ENCODE measurements around the gene SLC7A8.

SLC7A8 gene

DNA sequence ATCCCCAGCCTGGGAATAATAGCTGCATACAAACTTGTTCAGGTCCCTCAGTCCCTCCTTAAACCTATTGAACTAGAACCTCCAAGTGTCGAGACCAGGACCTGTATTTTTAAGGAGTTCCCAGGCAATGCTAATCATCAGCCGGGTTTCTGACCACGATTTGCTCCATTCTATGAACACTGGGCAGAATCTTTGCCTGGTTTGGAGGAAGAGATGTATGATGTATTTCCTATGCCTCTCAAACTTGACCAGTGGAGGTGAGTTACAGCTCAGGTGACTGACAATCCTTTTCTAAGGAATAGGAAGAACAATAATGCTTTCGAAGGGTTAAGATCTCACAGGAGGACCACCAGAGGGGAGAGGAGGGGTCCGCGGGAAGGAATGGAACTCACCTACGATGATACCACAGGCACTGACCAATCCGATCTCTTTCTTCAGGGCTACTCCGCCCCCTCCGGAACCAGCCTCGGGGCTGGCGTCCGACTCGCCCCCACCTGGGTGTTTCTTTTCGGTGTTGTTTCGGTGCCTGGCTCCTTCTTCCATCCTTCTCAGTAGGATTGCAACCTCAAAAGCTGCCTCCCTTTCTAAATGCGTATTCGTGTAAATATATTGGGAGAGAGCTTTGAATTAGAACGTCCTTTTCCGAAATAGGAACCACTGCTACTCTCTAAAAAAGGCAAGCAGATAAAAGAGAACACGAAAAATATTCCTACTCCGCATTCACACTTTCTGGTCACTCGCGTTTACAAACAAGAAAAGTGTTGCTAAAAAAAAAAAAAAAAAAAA lies 895 bp downstream of the SLC7A8 start:
- peak; percentile 62 for DNase-seq

DNA sequence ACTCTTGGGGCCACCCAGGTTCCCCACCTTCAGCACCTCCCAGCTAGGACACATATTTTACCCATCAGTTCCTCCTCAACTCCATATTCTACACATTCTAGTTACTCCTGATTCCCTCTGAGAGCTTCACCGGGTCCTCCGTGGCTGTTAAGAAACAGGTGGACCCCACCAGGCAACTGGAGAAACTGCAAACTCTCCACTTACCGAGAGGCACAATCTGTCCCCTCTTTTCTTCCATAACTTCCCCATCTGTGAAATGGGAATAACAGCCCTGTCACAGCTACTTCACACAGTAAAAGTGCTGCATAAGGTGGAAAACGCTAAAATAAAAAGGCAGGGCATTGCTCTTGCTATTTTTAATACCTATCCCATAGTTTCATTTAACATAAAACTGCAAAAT lies 1.5 kb downstream of the SLC7A8 start:
- no peak for DNase-seq

DNA sequence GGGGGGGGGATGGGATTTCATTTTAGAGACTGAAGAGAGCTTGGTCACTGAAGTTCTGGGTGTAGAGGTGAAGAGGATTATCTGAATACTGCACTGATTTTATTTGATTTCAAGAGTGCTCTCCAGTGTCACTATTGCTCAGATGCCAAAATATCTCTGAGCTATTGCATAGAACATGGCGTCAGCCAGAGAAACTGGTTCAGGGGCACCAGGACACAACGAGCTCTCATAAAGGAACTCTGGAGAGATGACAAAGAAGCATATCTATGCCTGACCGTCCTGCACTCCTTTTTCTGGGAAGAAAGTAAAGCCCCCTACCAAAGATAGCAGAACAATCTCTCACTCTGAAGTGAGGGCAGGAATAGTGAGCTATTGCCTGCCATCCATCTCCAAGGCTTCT lies 2.0 kb downstream of the SLC7A8 start:
- DNase-seq: no peak

DNA sequence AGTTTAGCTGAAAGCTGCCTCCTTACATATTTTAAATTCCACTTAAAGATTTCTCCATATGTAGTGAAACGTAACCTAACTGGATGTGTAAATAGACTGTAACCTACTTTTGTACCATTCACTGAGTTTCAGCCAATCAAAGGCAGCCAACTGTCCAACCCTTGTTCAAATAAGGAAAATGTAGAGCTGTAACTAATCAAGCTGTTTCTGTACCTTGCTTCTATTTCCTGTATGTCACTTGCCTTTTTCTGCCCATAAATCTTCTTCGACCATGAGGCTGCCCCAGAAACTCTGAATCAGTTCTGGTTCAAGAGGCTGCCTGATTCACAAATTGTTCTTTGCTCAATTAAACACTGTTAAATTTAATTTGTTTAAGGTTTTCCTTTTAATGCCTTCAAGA lies 6.3 kb downstream of the SLC7A8 start:
- DNase-seq: no peak

DNA sequence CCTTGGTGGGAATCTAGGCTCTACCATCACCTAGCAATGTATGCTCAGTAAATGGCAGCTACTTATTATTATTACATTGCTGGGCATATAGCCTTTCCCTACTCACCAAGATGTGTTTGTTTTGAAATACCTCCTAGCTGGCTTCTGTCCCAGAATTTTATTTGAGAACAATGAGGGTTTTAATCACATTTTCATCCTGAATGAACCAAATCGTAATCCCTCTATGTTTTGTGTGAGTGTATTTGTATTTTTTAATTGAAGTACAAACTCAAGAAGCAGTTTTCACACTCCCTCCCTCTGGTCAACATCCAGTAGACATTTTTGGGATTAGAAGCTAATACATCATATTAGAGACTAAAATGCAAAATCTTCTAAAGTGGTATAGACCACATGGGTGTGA lies 7.6 kb downstream of the SLC7A8 start:
- DNase-seq: no peak

DNA sequence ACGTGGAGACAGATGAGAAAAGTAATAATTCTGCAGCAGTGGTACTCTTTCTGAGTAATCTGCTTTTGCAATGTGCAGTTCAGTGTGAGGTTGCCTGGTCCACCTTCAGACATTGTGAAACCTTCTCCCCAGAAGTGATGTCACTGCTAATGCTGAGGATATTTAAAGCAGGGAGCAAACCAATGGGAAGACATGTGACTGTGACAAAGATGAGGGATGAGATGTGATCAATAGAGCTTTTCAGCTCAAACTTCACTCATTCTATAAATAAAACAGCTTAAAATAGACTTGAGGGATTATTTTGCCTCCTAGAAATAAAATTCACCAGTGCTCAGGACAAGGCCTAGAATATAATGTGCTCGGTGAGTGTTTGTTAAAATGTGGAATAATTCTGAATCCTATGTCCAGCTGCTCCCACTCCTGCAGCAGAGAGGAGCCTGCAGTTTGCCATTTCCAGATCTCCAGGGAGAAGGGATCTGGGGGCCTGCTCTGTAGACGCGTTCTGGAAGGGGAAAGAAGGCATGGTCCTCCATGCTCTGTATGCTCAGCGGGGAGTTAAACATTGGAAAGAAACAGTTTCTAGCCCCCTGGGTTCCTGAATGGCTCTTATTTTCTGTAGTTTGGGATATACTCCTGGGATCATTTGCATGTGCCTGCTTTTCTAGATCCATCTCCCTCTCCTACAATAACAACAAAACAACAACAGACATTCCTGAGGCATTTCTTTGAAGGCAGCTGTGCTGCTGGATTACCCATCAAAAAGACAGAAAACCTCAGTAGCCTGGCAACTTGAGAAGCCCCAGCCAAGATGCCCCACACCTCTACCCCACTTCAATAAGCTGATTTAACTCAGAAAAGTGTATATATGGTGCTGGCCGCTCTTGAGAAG lies 8.9 kb downstream of the SLC7A8 start:
- DNase-seq: no peak

DNA sequence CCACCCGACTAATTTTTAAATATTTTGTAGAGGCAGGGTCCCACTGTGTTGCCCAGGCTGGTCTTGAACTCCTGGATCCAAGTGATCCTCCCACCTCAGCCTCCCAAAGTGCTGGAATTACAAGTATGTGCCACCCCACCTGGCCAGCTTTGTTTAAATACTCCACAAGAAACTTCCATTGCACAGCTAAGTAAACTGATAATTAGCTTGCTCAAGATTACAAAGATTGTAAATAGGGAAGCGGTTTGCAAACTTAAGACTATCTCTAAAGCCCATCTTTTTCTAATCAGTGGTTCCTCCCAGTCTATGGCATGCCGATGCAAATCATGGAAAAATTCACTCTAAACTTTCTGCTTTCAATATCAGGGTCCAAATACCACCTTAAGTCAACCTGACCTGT lies 9.7 kb downstream of the SLC7A8 start:
- DNase-seq: no peak

DNA sequence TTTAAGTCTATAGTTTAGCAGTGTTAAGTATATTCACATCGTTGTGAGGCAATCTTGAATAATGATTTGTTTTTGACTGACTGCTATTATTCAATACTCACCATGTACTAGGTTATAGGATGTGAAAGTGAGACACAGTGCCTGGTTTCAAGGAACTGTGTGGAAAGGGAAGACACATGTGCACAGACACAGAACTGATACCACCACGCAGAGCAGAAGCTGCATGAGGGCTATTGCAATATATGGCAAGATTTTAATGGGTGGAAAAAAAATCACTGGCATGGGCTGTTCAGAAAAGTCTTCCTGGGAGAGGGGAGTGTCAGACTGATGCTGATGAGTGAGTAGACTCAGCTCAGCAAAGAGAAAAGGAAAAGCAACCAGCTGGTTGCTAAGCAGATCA lies 10.4 kb downstream of the SLC7A8 start:
- no peak for DNase-seq

DNA sequence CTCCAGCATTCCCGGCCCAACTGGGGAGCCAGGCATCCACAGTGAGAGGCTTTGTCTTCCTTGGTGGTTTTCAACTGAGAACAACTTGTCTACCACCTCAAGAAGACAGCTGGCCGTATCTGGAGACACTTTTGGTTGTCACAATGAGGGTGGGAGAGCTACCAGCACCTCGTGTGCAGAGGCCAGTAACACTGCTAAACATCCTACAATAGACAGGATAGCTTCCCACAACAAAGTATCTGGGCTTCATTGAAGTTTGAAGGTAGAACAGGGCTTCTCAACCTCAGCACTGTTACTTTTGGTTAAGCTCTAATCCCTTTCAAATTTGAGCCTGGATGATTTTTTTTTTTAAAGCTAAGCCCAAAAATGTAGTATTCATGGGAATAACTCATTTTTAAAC lies 10.9 kb downstream of the SLC7A8 start:
- DNase-seq: no peak

DNA sequence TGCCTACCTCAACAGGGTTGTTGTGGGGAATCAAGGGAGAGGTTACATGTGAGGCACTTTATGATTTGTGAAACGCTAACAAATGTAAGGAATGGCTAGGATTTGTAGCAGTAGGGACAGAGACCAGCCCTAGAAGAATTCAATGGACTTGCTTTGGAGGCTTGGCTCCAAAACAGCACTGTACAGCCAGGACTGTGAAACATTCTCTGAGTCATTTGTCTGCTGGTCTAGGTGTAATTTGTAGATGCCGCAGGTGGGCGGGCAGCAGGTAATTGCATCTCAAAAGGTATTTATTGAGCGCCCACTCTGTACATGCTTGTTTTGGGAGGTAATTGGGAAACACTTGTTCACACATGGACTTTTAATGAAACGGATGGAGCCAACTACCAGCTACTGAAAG lies 11.4 kb downstream of the SLC7A8 start:
- DNase-seq: no peak

DNA sequence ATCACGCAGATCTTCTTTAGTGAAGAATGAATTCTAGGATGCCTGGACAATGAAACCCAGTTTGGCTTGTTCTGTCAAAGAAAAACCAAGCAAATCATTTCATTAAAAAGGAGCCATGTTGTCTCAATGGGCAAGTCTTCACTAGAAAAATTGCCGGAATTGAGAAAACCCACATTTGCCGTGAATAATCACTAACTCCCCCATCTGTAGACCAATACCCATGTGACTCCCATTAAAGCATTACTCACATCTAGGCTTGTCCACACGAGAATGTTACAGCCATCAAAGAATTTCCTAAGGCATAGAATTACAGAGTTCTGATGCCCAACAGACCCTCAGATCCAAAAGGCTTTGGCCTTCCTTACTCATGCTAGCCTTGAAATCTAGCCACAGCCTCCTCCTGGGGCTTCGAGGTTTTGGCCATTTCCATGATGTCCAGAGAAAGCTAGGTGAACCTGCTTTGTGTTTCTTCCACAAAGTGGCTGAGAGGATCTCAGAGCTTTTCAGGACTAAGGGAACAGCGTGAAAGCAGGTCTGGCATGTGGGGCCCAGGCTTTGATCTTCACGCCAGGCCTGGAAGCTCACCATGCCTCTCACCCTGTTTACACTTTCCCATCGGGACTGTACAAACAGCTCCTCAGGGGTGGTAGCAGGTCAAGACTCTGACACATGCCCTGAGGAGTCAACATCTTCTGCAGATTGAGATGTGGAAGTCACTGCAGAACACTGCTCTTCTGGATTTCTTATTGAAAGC lies 12.1 kb downstream of the SLC7A8 start:
- no peak for DNase-seq

DNA sequence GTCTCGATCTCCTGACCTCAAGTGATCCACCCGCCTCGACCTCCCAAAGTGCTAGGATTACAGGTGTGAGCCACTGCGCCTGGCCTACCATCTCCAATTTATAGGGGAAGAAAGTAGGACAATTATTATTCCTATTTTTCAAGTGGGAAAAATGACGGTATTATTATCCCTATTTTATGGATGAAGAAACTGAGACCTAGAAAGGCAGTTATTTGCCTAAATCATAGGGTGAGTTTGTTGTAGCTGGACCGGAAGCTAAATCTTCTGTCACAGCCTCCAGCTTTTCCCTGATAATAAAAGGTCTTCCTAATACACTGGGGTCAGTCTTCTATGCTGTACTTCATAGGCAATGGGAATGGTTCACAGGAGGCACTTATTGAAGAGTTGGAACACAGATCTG lies 13.8 kb downstream of the SLC7A8 start:
- DNase-seq: no peak

DNA sequence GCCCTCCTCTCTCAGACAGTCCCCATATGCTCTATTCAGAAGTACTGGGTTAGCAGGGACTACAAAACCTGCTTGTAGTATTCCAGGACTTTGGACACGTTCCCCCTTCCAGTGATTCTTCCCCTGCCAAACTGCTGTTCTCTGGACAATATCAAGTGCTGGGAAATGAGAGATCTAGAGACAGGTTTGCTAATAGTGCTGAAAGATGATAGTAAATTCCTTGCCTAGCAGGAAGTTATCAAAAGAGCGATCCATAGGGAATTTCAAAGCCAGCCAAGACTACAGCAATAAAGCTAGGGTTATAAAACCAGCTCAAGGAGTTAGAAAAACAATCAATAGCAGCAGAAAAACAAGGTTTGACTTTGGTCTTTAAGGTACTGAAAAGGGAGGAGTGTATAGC lies 15.2 kb downstream of the SLC7A8 start:
- DNase-seq: no peak

DNA sequence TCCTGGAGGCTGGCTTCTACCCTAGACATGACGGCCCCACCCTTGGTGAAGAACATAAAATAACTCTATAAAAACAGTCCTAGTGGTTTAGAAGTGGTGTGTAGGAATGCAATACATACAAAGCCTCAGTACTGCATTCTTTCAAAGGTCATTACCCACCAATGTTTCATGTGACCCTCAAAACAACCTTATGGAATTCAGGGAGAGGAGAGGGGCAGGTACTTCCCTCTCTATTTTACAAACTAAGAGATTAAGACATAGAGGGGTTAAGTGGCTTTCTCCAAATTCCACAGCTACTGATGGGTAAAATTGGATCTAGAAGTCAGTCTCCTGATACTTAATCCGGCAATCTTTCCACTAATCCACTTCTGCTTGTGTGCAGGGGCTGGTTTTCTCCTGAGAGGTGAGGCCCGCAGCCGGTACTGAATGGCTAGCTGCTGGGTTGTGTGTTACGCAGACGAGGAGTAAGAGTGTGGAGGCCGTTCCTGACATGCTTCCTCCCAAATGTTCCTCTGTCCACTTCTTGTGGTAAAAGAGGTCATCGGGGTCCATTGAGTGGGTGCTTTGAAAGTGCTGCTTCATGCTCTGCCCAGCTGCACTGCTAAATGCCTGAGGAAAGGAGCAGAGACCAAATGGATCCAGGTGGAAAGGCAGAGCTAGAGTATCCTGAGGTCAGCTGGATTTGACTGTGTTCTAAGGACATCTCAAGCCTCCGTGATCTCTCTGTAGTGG lies 16.2 kb downstream of the SLC7A8 start:
- no peak for DNase-seq

DNA sequence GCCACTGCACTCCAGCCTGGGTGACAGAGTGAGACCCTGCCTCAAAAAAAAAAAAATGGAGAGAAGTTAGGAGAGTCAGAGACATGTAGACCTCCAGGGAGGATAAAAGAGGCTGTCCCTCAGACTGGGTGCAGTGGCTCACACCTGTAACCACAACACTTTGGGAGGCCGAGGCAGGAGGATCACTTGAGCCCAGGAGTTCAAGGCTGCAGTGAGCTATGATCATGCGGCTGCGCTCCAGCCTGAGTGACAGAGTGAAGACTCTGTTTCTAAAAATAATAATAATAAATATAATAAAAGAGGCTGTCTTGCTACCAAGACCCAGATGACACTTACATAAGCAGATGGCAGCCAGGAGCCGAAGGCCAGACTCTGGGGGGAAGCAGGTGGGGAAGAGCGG lies 18.5 kb downstream of the SLC7A8 start:
- DNase-seq: no peak

DNA sequence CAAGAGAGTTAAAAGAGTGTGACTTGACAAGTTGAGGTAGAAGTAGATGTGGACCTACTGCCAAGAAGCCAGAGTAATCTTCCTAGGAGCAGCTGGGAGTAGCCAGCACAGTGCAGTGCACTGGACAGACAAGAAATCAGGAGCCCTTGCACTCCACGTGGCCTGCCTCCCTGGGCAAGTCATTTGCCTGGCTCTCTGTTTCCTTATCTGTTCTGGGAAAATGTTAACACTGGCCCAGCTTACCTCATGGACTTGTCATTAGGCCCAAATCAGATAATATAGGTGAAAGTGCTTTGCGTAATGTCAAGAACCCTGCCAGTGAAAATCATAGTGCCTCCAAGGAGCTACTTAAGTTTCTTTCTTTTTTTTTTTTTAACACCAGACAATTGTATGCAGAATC lies 19.2 kb downstream of the SLC7A8 start:
- no peak for DNase-seq

DNA sequence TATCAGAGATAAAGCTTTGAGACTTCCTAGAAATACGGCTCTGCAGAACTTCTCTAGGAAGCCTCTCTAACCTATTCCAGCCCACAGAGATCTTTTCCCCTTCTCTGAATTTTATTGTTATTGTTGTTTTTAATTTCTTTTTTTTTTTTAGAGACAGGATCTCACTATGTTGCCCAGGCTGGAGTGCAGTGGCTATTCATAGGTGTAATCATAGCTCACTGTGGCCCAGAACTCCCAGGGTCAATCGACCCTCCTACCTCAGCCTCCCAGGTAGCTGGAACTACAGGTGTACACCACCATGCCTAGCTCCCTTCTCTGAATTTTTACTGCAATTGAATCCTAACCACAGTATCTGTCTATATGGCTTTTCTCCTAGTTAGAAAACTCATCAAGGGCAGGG lies 19.6 kb downstream of the SLC7A8 start:
- DNase-seq: no peak

DNA sequence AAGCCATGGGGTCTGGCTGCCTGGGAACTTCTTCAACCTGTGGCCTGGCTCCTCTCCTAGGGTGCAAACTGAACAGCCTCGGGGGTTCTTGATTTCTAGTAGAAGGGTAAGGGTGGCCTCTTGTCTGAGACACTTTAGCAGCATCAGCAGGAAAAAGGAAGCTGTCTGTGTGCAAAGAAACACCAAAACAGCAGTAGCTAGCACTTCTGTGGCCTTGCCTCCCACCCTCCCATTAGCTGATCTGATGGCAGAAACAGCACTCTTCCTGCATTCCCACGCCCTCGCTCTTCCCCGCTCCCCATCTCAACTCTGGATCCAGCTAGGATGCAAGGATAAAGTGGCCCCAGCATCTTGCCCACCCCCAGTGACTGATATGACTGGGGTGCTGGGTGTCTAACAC lies 20.7 kb downstream of the SLC7A8 start:
- DNase-seq: no peak

DNA sequence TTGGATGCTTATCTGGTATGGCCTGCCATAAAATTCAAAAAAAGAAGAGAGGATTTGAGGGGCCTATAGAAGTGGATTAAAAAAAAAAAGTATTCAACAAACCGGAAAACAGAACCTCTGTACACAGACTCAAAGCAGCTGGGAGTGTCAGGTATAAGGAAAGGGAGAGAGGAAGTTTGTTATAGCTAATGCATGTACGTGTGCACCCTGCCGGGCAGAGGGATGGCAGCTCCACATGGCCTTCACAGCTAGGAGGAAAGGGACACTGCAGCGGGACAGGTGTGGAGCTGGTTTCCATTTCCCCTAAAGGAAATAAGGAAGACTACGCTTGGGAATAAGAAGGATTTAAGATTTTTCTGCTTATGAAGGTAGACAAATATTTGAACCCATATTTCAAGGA lies 21.5 kb downstream of the SLC7A8 start:
- DNase-seq: no peak

DNA sequence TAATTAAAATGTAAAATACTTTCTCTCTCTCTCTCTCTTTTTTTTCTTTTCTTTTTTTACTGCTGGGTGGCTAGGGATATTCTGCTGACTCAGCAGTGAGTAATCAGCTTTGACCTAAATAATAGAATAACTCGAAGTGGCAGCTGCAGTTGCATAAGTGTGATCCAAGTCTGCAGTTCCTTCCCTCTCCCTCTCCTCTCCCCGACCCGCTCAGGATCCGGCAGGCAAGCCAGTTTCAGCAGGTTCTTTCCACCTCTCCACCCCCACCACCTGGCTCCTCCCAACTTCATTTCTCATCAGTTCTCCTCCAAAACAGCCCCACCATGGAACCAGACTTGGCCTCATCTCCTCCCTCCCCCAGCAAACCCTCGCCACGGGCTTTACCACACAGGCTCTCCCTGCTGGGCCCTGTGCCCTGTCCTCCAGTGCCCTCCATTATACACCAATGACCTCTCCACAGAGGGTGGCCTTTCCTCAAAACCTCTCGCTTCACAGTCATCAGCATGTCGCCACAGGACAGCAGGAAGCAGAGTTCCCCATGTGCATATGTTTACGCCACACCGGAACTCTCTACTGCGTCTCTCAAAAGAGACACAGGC lies 22.4 kb downstream of the SLC7A8 start:
- no peak for DNase-seq

DNA sequence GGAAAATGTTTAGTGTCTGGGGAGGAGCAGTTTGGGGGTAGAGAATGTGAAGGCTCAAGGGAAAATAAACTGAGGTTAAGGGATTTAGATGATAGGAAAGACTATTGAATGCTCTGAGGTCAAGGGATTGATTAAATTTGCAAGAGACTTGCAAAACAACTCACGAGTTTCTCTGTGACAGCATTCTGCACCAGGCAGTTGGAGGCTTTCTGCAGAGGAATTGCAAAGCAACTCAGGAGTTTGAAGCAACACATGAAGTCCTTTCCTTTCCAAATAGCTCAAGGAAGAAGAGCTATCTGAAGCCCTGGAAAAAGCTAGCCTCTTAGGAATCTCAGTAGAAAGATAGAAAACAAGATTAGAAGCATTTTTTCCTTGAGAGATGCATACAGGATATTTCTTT lies 23.9 kb downstream of the SLC7A8 start:
- no peak for DNase-seq

DNA sequence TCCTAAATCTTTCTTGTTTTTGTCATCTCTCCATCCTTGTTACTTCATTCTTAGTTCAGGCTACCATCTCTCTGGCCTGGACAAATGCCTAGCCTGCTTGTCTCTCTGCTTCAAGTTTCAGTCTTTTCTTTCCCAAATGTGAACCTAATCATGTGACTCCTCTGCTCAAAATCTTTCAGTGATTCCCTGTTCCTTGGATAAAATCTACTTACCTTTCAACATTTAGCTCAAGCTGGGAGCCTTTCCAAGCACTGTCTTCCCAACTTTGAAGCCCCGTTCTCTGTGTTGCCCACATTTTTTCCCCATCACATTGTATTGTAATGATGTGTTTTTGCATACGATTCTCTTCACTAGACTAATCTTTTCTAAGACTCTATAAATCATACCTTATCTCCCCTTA lies 24.7 kb downstream of the SLC7A8 start:
- DNase-seq: no peak
